K562 (cell line): ENCODE measurements around the gene PINK1. TPM values are rescaled to one million over a fixed set of nuclear protein-coding genes. Genes with fewer than 3 reads are reported as not detected.

ENCODE experiments used
- BCLAF1 ChIP-seq, 2 experiments: fragments of 450-650 bp in 1 of 2; IDR thresholded peaks; 2 replicates each; pipeline ENCODE4 v1.6.1; 2011 to 2017; ENCODE audit warnings: low read depth in 2 of 2, antibody characterized with exemption in 1 of 2, borderline replicate concordance in 1 of 2, low read length in 1 of 2, mild to moderate bottlenecking in 1 of 2, mixed read lengths in 1 of 2; ENCODE audit not compliant: control insufficient read depth in 1 of 2
- CREB3 ChIP-seq: fragments of 450-650 bp; conservative IDR thresholded peaks from 2 replicates; pipeline ENCODE4 v1.6.1; 2016; ENCODE audit warnings: missing genetic modification characterization, low read depth, mild to moderate bottlenecking, missing compliant biosample characterization, moderate library complexity
- HNRNPK ChIP-seq: fragments of 200-400 bp; formaldehyde crosslinking; IDR thresholded peaks from one replicate; pipeline ENCODE4 v1.6.1; 2018; ENCODE audit warnings: mild to moderate bottlenecking, low read depth, low read length; ENCODE audit not compliant: poor library complexity, severe bottlenecking
- ILK ChIP-seq: fragments of 450-650 bp; IDR thresholded peaks from 2 replicates; pipeline ENCODE4 v1.6.1; 2016; ENCODE audit warnings: missing genetic modification characterization, low read depth, mild to moderate bottlenecking, missing compliant biosample characterization, moderate library complexity, borderline replicate concordance
- JUND ChIP-seq, 2 experiments: IDR thresholded peaks; 2 replicates in 1 of 2; 3 replicates in 1 of 2; pipeline ENCODE4 v1.6.1; 2011; ENCODE audit warnings: borderline replicate concordance in 2 of 2, low read depth in 2 of 2, low read length in 2 of 2, improper control_type of control experiment in 1 of 2, missing biosample characterization in 1 of 2, missing genetic modification characterization in 1 of 2, missing genetic modification reagents in 1 of 2
- KLF6 ChIP-seq: fragments of 250-450 bp; sonication (Bioruptor Pico); IDR thresholded peaks from 2 replicates; pipeline ENCODE4 v1.4.0; 2020; ENCODE audit warnings: mild to moderate bottlenecking, moderate library complexity, borderline replicate concordance
- MYNN ChIP-seq, 2 experiments: sonication (generic); formaldehyde crosslinking in 1 of 2; IDR thresholded peaks; 2 replicates each; pipeline versions ENCODE4 v1.5.0 to v1.6.1; 2016 to 2020; ENCODE audit warnings: antibody characterized with exemption in 1 of 2, missing genetic modification reagents in 1 of 2
- NFRKB ChIP-seq: fragments of 450-650 bp; IDR thresholded peaks from 2 replicates; pipeline ENCODE4 v1.6.1; 2016; ENCODE audit warnings: low read depth
- NR2C1 ChIP-seq, 2 experiments: fragments of 450-650 bp; IDR thresholded peaks; 2 replicates each; pipeline ENCODE4 v1.6.1; 2017; ENCODE audit warnings: mild to moderate bottlenecking in 2 of 2, antibody characterized with exemption in 1 of 2, inconsistent platforms in 1 of 2, missing compliant biosample characterization in 1 of 2, missing genetic modification characterization in 1 of 2
- SRSF1 ChIP-seq: fragments of 200-400 bp; formaldehyde crosslinking; IDR thresholded peaks from 2 replicates; pipeline ENCODE4 v1.6.1; 2017; ENCODE audit warnings: mild to moderate bottlenecking, low read depth, low read length, moderate library complexity
- TCF7 ChIP-seq: sonication (generic); IDR thresholded peaks from 2 replicates; pipeline ENCODE4 v1.6.1; 2016; ENCODE audit warnings: antibody characterized with exemption, borderline replicate concordance
- TCF7L2 ChIP-seq: fragments of 150-350 bp; IDR thresholded peaks from 2 replicates; pipeline ENCODE4 v1.6.1; 2016; ENCODE audit warnings: low read depth, mild to moderate bottlenecking, low read length, moderate library complexity
- THRAP3 ChIP-seq: fragments of 450-650 bp; IDR thresholded peaks from 2 replicates; pipeline ENCODE4 v1.6.1; 2016; ENCODE audit warnings: mild to moderate bottlenecking, inconsistent platforms, borderline replicate concordance
- WHSC1 ChIP-seq: IDR thresholded peaks from one replicate; pipeline ENCODE4 v1.6.1; 2012; ENCODE audit warnings: low read length, control low read depth, inconsistent platforms
- ZBTB12 ChIP-seq: fragments of 250-450 bp; sonication (Bioruptor Pico); IDR thresholded peaks from 2 replicates; pipeline ENCODE4 v1.4.0; 2020
- ZBTB34 ChIP-seq: fragments of 250-450 bp; sonication (Bioruptor Pico); IDR thresholded peaks from 2 replicates; pipeline ENCODE4 v1.8.0; 2021; ENCODE audit warnings: mild to moderate bottlenecking, moderate library complexity
- ZNF507 ChIP-seq: conservative IDR thresholded peaks from 2 replicates; pipeline ENCODE4 v1.6.1; 2017; ENCODE audit warnings: missing genetic modification characterization, missing compliant biosample characterization
- polyA plus RNA-seq, 8 experiments: library from polyadenylated mRNA; depleted of rRNA in 4 of 8; stranded (reverse) in 5 of 8; unstranded in 3 of 8; fragments of >200 nt; fragmentation: Nextera tagmentation in 2 of 8; fragmentation: Illumina TruSeq in 1 of 8; extraction: Ambion mirVana in 2 of 8; extraction: Trizol in 1 of 8; gene quantifications; 2 replicates each; pipeline versions ENCODE4 v1.2.1 to v1.2.3, GENCODE V29; 2011 to 2014; ENCODE audit warnings: inconsistent platforms in 1 of 8, missing spikeins in 1 of 8
- total RNA-seq, 7 experiments: library from RNA; depleted of rRNA in 6 of 7; stranded (reverse); fragments of >200 nt in 6 of 7; fragmentation: Illumina TruSeq in 2 of 7; extraction: Trizol in 2 of 7; gene quantifications; 2 replicates each; pipeline versions ENCODE4 v1.2.1 to v1.2.3, GENCODE V29; 2011 to 2021; ENCODE audit warnings: low replicate concordance in 1 of 7

PINK1 gene
- total and polyA plus RNA-seq, 9 of the 15 experiments (the other 6 are each of a cell fraction or from before 2014, with no cell fraction given) = 1.5 to 11.3 (median 6.8) TPM

GRCh38 chr1:20696397-20697333 lies 63.4 kb downstream of the PINK1 start (continued):
- no peak for TF ChIP-seq NR2C1 (IDR thresholded peaks at IDR 0.05)
- no peak for TF ChIP-seq NR2C1 (tag; IDR thresholded peaks at IDR 0.05)
- no peak for TF ChIP-seq NFRKB
- TF ChIP-seq BCLAF1 (IDR thresholded peaks at IDR 0.05; ENCODE audit: borderline replicate concordance in 1 of 2, control insufficient read depth in 1 of 2, low read depth in 2 of 2, low read length in 1 of 2) = no peak
- TF ChIP-seq SRSF1 = no peak
- no peak for TF ChIP-seq WHSC1
- peak; percentile 49; the same call in 1 of the 2 replicates for TF ChIP-seq TCF7
- TF ChIP-seq ZBTB34 (CRISPR knock-in tag) = no peak
- TF ChIP-seq TCF7L2 = no peak
- peak; percentile 89; the same call in 1 of the 2 replicates for TF ChIP-seq KLF6
- no peak for TF ChIP-seq ILK (tag)
- TF ChIP-seq THRAP3 = no peak
- TF ChIP-seq ZBTB12 (CRISPR knock-in tag) = no peak
- no peak for TF ChIP-seq ZNF507
- TF ChIP-seq JUND (IDR thresholded peaks at IDR 0.05; ENCODE audit: borderline replicate concordance, low read depth, low read length) = peak; percentile 51
- TF ChIP-seq JUND (tag; IDR thresholded peaks at IDR 0.05; ENCODE audit: borderline replicate concordance, low read depth, low read length) = no peak; the same call in 2 of the 3 replicates
- no peak for TF ChIP-seq HNRNPK
- 0 out of 2 replicates have a peak, but pooled peaks have one; percentile 35 for TF ChIP-seq MYNN (IDR thresholded peaks at IDR 0.05)
- no peak for TF ChIP-seq MYNN (CRISPR knock-in tag; IDR thresholded peaks at IDR 0.05)
- no peak for TF ChIP-seq CREB3 (tag)
